Right forelimb (tissue), 1 donor: Measurements from ENCODE around the gene DACH1.

Source experiments
- DNase-seq: peaks from one replicate; pipeline ENCODE4 v3.0.0-alpha.2; 2018

Gene DACH1

DNA sequence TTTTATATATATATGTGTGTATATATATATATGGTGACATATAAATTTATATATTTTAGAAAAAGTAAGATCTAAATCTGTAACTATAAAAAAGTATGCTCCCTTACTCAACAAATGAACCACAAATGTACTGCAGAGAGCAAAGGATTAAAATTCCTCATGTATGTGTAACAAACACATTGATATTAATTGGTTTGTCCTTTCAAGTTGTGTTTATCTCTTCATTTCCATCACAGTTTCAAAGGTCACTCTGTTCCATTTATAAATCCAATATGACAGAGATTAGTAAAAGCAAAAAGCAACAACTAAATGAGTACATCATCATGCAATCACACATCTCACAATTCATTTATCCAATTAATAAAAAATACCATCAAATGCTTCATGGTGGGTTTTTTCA lies 247.9 kb downstream of the DACH1 start:
- no peak for DNase-seq

GRCh38 chr13:71618159-71618558 lies 248.8 kb downstream of the DACH1 start:
- DNase-seq: no peak

DNA sequence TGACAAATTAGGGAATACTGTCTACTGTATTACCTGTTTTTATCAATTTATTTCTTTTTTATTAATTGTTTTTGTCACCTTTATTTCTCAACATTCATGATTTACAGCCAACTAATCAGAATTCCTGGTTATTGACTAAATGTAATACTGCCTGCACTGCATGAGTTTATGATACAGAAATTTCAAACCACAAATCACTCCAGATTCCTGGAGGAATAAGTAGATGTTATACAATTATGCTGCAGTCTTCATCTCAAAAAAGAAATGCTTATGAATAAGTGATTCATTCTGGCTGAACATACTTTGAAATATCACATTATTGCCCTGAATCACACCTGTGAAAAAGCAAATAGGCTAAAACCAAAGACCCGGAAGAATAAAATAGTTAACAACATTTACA lies 249.7 kb downstream of the DACH1 start:
- DNase-seq: no peak

DNA sequence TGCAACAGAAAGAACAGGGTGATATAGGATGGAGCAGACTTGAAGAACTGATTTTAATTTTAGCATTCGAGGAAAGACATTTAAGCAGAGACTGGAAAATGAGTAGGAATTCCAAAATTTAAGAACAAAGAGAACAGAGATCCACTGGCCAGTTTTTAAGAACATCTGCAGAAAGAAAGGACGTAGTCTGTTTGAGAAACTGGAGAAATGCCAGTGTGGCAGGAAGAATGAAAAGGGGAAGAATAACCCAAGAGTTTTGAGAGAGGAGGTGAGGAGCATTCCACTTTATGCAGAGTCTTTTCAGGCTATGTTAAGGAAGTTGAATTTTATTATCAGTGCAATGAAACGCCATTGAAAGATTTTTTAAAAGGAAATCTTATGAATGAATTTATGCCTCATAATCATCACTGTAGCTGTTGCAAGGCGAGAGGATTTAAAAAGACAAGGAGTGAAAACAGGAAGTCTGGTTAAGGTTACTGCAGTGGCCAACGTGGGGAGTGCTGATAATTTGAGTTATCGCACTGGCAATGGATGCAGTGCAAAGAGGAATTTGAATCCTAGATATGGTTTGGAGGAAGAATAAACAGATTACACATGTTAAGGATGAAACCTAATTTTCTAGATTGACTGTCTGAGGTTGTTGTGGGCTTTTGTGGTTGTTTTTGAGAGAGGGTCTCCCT lies 253.8 kb downstream of the DACH1 start:
- no peak for DNase-seq

DNA sequence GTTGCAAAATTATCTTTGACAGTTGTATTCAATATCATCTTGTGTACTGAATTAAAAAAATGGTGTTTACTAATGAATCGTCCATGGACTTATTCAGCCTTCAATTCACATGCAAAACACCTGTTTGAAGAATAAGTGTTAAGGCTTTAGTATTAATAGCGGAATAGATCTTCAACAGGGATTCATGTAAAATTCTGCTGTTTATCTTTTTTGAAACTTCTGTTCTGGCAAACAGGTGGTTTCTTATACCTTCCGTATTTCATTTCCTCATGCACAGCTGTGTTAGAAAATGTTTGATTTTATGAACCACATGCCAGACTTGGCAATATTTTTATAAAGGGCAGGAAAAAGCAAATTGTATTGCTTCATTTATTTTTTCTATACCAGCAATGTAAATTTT lies 255.7 kb downstream of the DACH1 start:
- no peak for DNase-seq

- DNase-seq: no peak
Measured at GRCh38 chr13:71610876-71611275, 256.1 kb downstream of the DACH1 start.

DNA sequence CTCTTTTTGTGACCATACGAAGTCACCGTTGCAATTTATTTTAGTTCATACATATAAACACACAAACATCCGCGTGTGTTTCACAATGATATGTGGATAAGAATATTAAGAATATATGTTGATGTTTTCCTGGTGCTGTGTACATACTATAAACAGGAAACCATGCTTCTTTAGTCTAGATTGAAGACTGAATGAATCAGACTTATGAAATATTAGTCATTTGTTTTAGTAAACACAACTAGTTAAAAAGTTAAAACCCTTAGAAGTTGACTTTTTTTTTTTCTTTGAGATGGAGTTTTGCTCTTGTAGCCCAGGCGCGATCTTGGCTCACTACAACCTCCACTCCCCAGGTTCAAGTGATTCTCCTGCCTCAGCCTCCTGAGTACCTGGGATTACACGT lies 257.7 kb downstream of the DACH1 start:
- DNase-seq: no peak

- DNase-seq: no peak
Measured at GRCh38 chr13:71607575-71607974, 259.4 kb downstream of the DACH1 start.

DNA sequence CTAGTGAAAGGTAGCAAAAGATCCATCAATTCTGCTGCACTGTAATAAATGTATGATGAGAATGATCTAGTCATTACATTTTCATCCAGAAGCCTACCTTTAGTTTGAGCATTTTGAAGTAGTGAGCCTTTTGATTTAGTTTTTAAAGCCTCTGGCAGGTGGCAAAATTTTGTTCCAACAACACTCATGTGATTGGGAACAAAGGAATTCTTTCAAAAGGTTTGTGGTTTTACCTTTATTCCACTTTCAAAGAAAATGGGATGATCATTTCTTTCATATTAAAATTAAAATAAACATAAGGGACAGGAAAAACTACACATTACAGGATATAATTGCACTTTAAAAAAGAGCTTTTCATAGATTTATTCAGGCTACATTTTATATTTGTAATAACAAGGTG lies 260.2 kb downstream of the DACH1 start:
- DNase-seq: no peak

GRCh38 chr13:71605744-71606143 lies 261.3 kb downstream of the DACH1 start:
- DNase-seq: no peak

DNA sequence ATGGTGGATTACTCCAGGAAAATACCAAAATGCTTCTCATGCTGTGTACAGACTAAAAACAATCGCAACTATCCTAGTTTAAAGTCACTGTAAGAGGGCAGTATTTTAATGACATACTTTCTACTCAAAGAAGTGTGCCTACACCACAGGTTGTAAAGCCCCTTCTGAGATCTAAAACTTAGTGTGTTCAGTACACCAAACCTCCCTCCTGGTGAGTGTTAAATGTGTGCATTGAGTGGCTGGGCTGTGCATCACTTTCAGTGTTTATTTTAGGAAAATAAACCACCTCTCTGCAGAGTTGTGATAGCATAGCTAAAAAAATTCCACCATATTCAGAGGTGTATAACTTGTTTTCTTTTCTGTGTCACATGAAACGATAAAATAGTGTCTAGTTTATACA lies 263.7 kb downstream of the DACH1 start:
- no peak for DNase-seq

GRCh38 chr13:71602344-71602743 lies 264.7 kb downstream of the DACH1 start:
- no peak for DNase-seq

- no peak for DNase-seq
Measured at GRCh38 chr13:71597150-71597549, 269.9 kb downstream of the DACH1 start.

GRCh38 chr13:71596116-71596515 lies 270.9 kb downstream of the DACH1 start:
- DNase-seq: no peak

- DNase-seq: no peak
Measured at GRCh38 chr13:71593566-71593965, 273.4 kb downstream of the DACH1 start.

DNA sequence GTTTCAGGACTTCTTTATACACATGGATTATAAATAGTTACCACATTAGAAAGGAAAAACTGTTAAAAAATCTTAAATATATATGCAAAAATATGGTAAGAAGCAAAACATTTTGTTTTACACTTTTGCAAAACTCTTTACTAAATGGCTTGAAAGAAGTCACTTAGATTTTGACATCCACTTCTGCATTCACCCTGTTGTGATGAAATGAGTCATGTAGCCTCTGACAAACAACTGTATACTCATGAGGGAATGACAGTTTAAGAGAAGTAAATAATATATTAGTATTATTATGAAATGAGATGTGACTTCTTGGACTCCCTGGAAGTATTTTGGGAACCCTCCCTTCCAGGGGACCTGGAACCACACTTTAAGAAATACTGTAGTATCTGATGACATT lies 275.6 kb downstream of the DACH1 start:
- DNase-seq: no peak

DNA sequence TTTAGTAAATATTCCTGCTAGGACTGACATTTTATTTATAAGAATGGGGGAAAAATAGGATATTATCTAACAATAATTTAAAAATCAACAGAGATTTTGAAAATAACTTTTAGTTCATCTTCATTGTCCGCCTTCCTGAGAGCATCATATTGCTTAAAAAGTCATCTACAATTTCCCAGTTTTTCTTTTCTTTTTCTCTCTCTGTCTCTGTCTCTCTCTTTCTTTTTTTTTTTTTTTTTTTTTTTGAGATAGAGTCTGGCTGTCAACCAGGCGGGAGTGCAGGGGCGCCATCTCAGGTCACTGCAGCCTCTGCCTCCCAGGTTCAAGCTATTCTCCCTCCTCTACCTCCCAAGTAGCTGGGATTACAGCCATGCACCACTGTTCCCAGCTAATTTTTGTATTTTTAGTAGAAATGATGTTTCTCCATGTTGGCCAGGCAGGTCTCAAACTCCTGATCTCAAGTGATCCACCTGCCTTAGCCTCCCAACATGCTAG lies 276.3 kb downstream of the DACH1 start:
- DNase-seq: no peak

- DNase-seq: no peak
Measured at GRCh38 chr13:71589032-71589431, 278.0 kb downstream of the DACH1 start.

GRCh38 chr13:71587817-71588216 lies 279.2 kb downstream of the DACH1 start:
- no peak for DNase-seq

DNA sequence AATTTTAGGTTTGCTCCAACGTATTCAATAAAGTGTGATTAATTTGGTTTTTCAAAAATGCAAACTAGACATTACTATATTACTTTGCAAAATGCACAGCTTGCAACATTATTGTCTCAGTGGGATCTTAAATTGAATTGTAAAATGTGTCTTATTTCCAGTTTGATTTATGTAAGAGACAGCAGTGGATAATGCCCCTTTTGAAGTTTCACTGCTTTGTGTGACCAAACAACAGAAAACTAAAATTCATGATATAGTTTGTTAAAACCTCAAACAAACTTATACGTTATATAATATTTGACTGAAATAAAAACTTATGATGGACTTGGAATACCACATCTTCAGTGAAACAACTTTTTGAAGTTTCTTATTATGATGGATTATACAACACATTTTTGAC lies 279.8 kb downstream of the DACH1 start:
- no peak for DNase-seq

GRCh38 chr13:71583581-71583980 lies 283.4 kb downstream of the DACH1 start:
- DNase-seq: no peak

- no peak for DNase-seq
Measured at GRCh38 chr13:71580614-71581013, 286.4 kb downstream of the DACH1 start.

DNA sequence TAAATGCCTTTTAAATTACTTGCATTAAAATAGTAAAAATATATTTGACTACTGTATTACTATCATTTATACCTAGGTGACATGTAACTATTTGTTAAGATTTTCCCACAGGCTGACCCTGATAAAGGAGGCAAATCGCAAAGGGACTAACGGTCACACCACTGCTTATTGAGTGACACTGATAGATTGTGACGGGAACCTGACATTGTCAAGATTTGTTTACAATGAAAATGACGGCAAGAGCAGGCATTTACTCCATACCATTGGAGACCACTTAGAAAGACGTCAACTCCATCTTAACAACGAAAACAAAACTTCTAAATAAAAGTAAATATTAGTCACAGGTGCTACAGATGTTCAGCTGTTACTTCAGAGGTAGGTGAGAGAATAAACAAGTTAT lies 289.0 kb downstream of the DACH1 start:
- no peak for DNase-seq

DNA sequence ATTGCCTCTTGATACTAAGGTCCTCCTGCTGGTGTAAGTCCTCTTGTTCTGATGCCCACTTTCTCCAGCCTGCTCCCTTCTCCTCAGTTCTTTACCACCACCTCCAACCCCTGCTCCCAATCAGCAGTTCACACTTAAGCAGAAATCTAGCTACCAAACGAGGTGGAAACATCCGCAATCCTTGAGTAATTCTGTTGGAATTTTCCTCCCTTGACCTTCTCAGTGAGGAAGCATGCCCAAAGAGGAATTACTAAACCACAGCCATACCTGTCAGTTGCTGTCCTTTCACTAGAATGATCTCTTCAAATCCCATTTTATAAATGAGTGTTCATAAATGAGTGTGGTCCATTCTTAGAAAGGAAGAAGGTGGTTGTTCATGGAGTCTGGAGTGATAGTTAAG lies 289.9 kb downstream of the DACH1 start:
- no peak for DNase-seq

DNA sequence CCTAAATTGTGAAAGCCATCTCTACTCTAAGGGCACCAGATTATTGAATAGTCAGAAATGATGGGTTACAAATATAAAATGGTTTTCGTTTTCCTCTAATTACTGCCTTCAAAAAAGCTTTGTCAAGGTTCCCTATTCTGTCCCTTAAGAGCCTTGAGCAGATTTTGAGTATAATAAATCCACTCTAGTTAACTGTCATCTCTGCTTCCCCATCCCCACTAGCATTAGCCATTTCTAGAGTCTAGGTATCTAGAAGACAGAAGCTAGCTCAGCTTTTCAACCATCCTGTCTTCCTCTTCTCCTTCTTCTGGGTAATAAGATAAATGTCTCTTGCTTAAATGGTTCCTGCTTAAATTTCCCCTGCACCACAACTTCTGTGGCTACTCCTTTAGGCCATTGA lies 290.4 kb downstream of the DACH1 start:
- no peak for DNase-seq
